KMS-11 (cell line): Measurements from ENCODE around the gene APOM.

Experiments used
- H2AFZ ChIP-seq: fragments of 200-600 bp; sonication (generic); 2 replicates; pipeline ENCODE4 v1.6.1; 2016; ENCODE audit warnings: antibody characterized with exemption, mixed run types, low read depth
- H3K27ac ChIP-seq: fragments of 200-600 bp; sonication (generic); 2 replicates; pipeline ENCODE4 v1.6.1; 2016; ENCODE audit warnings: mild to moderate bottlenecking, mixed run types
- H3K27me3 ChIP-seq: fragments of 200-600 bp; sonication (generic); 2 replicates; pipeline ENCODE4 v1.6.1; 2017; ENCODE audit warnings: mild to moderate bottlenecking, low read depth, mixed run types, moderate library complexity; ENCODE audit not compliant: insufficient read depth
- H3K36me3 ChIP-seq: fragments of 200-600 bp; sonication (generic); 2 replicates; pipeline ENCODE4 v1.6.1; 2017; ENCODE audit warnings: mild to moderate bottlenecking, mixed run types; ENCODE audit not compliant: insufficient read depth
- H3K4me1 ChIP-seq: fragments of 200-600 bp; sonication (generic); 2 replicates; pipeline ENCODE4 v1.6.1; 2016; ENCODE audit warnings: mild to moderate bottlenecking, low read depth, mixed run types; ENCODE audit not compliant: poor library complexity, severe bottlenecking
- H3K4me2 ChIP-seq: fragments of 200-600 bp; sonication (generic); 2 replicates; pipeline ENCODE4 v1.7.0; 2016; ENCODE audit warnings: mild to moderate bottlenecking, mixed run types
- H3K4me3 ChIP-seq: fragments of 200-600 bp; sonication (generic); IDR thresholded peaks from 2 replicates; pipeline ENCODE4 v1.6.1; 2017; ENCODE audit warnings: low read depth, low read length, mixed read lengths; ENCODE audit not compliant: insufficient read depth
- H3K79me2 ChIP-seq: fragments of 200-600 bp; sonication (generic); 2 replicates; pipeline ENCODE4 v1.6.1; 2016; ENCODE audit warnings: low read depth, mixed run types; ENCODE audit not compliant: insufficient read depth
- H3K9ac ChIP-seq: fragments of 200-600 bp; sonication (generic); 2 replicates; pipeline ENCODE4 v1.6.1; 2016; ENCODE audit warnings: mild to moderate bottlenecking, mixed run types
- H4K20me1 ChIP-seq: fragments of 200-600 bp; sonication (generic); 2 replicates; pipeline ENCODE4 v1.6.1; 2016; ENCODE audit warnings: mild to moderate bottlenecking, mixed run types; ENCODE audit not compliant: insufficient read depth
- CTCF ChIP-seq: fragments of 200-600 bp; sonication (generic); conservative IDR thresholded peaks from 2 replicates; pipeline ENCODE4 v1.6.1; 2017; ENCODE audit warnings: low read depth, mild to moderate bottlenecking, antibody characterized with exemption, low read length, moderate library complexity, mixed read lengths

The APOM gene

GRCh38 chr6:31661262-31662123, 5.8 kb downstream of the APOM start:
- H3K9ac ChIP-seq = peak overlapping the region; percentile 60; the same call in 1 of the 2 replicates
- H3K4me2 ChIP-seq = peak overlapping the region; percentile 87
- no peaks in the 10 kb centered on the region for H3K36me3 ChIP-seq
- H3K27me3 ChIP-seq = no peaks in the 10 kb centered on the region
- H3K4me3 ChIP-seq = no peak overlapping the region
- no peak overlapping the region for H2AFZ ChIP-seq
- no peak for TF ChIP-seq CTCF
- no peak overlapping the region; the same call in 1 of the 2 replicates for H3K27ac ChIP-seq
- peaks cover 45% of the 10 kb centered on the region for H3K4me1 ChIP-seq
- H4K20me1 ChIP-seq = no peaks in the 10 kb centered on the region
- peaks cover 39% of the 10 kb centered on the region for H3K79me2 ChIP-seq

- Histone ChIP-seq H3K27me3 (no peaks in the 10 kb centered on the region), H2AFZ (no peak overlapping the region), H3K4me3 (no peak overlapping the region), H4K20me1 (no peaks in the 10 kb centered on the region), H3K79me2 (peaks cover 47% of the 10 kb centered on the region), H3K4me2 (no peak overlapping the region), H3K36me3 (no peaks in the 10 kb centered on the region; the same call in 1 of the 2 replicates), H3K9ac (no peak overlapping the region), H3K27ac (no peak overlapping the region; the same call in 1 of the 2 replicates), H3K4me1 (peaks cover 51% of the 10 kb centered on the region)
- no peak for TF ChIP-seq CTCF
Measured at GRCh38 chr6:31662124-31662723, 6.5 kb downstream of the APOM start.

- no peak overlapping the region for H3K27ac ChIP-seq
- no peak overlapping the region for H2AFZ ChIP-seq
- peak overlapping the region; percentile 97 for H3K4me2 ChIP-seq
- H3K9ac ChIP-seq = no peak overlapping the region; the same call in 1 of the 2 replicates
- H3K36me3 ChIP-seq = peaks cover 4% of the 10 kb centered on the region; the same call in 1 of the 2 replicates
- H3K4me1 ChIP-seq = peaks cover 55% of the 10 kb centered on the region
- H4K20me1 ChIP-seq = no peaks in the 10 kb centered on the region
- no peak for TF ChIP-seq CTCF
- H3K4me3 ChIP-seq = no peak overlapping the region
- H3K79me2 ChIP-seq = peaks cover 57% of the 10 kb centered on the region
- H3K27me3 ChIP-seq = no peaks in the 10 kb centered on the region
Measured at GRCh38 chr6:31663126-31663960, 7.6 kb downstream of the APOM start.
